GM18867 (cell line): ENCODE results near the gene EFNA1.

Source experiments
- ATAC-seq: cut with Tn5 transposase; IDR thresholded peaks from one replicate; pipeline ENCODE4 v1.9.1; 2021; ENCODE audit warnings: mild to moderate bottlenecking, moderate library complexity; ENCODE audit not compliant: unreplicated experiment

EFNA1 gene

GRCh38 chr1:155173478-155174323 is 46.0 kb downstream of the EFNA1 start, which contains the start of gene TRIM46:
TSS of gene TRIM46 (plus strand) at chr1:155173849. CDS start at chr1:155173967, 118 bp downstream.
- ATAC-seq: no peak

- no peak for ATAC-seq
Observed at GRCh38 chr1:155174324-155175280, 46.9 kb downstream of the EFNA1 start.

GRCh38 chr1:155175281-155175926 is 47.7 kb downstream of the EFNA1 start:
- no peak for ATAC-seq

- ATAC-seq: no peak
Observed at GRCh38 chr1:155175927-155176371, 48.3 kb downstream of the EFNA1 start.

- ATAC-seq: no peak
Observed at GRCh38 chr1:155176544-155177071, 48.9 kb downstream of the EFNA1 start.

GRCh38 chr1:155177192-155177917 is 49.7 kb downstream of the EFNA1 start:
- no peak for ATAC-seq

- no peak for ATAC-seq
Observed at GRCh38 chr1:155177918-155178281, 50.2 kb downstream of the EFNA1 start.

- ATAC-seq: no peak
Observed at GRCh38 chr1:155178441-155179111, 50.9 kb downstream of the EFNA1 start.

- no peak for ATAC-seq
Observed at GRCh38 chr1:155179112-155180031, 51.7 kb downstream of the EFNA1 start.

GRCh38 chr1:155181371-155182051 is 53.8 kb downstream of the EFNA1 start:
- no peak for ATAC-seq

GRCh38 chr1:155182052-155182550 is 54.4 kb downstream of the EFNA1 start:
- no peak for ATAC-seq

GRCh38 chr1:155183775-155184221 is 56.1 kb downstream of the EFNA1 start:
- no peak for ATAC-seq

GRCh38 chr1:155184351-155184811 is 56.7 kb downstream of the EFNA1 start:
- no peak for ATAC-seq
